Esophagus muscularis mucosa (tissue), 4 donors: ENCODE measurements around the gene TCAIM. TPM values are rescaled to one million over a fixed set of nuclear protein-coding genes. Genes with fewer than 3 reads are reported as not detected.
A peak's percentile ranks its signal among the peaks of the same experiment; 100 is the strongest.

Source experiments
- DNase-seq: peaks from one replicate; pipeline ENCODE4 v3.0.0-alpha.2; 2017; ENCODE audit errors: extremely low spot score
- H3K27ac ChIP-seq, 4 donors: fragments of 200-600 bp; sonication (generic); replicated peaks in 1 of 4; 1 replicate in 3 of 4; 2 replicates in 1 of 4; pipeline ENCODE4 v1.5.1; 2016 to 2019; ENCODE audit warnings: mild to moderate bottlenecking in 1 of 4
- H3K27me3 ChIP-seq, 4 donors: fragments of 200-600 bp; sonication (generic); one replicate each; pipeline versions ENCODE4 v1.5.1 to v1.6.0; 2016 to 2019
- H3K36me3 ChIP-seq, 4 donors: fragments of 200-600 bp; sonication (generic); one replicate each; pipeline ENCODE4 v1.5.1; 2016 to 2019
- H3K4me1 ChIP-seq, 4 donors: fragments of 200-600 bp; sonication (generic); one replicate each; pipeline ENCODE4 v1.5.1; 2016 to 2019
- H3K4me3 ChIP-seq, 4 donors: fragments of 200-600 bp; sonication (generic); 1 replicate in 2 of 4; 2 replicates in 2 of 4; pipeline ENCODE4 v1.5.1; 2016 to 2019; ENCODE audit warnings: mild to moderate bottlenecking in 4 of 4, moderate library complexity in 1 of 4
- H3K9me3 ChIP-seq, 4 donors: fragments of 200-600 bp; sonication (generic); 1 replicate in 3 of 4; 2 replicates in 1 of 4; pipeline ENCODE4 v1.5.1; 2016 to 2019
- EP300 ChIP-seq: sonication (generic); formaldehyde crosslinking; IDR thresholded peaks from one replicate; pipeline ENCODE4 v1.6.1; 2017; ENCODE audit warnings: antibody characterized with exemption
- POLR2A ChIP-seq: fragments of 450-650 bp; IDR thresholded peaks from one replicate; pipeline ENCODE4 v1.6.1; 2017; ENCODE audit warnings: antibody characterized with exemption, moderate library complexity, mild to moderate bottlenecking, low read depth
- POLR2AphosphoS5 ChIP-seq, 2 donors: sonication (generic); formaldehyde crosslinking; IDR thresholded peaks; one replicate each; pipeline ENCODE4 v1.6.1; 2017; ENCODE audit warnings: antibody characterized with exemption in 2 of 2
- whole genome bisulfite sequencing: methylation state at CpG from one replicate; pipeline ENCODE4 v1.1.5; 2018; 5-methylcytosine and 5-hydroxymethylcytosine counted together
- intact Hi-C: fragments of 100-400 bp; cut with DNase I; formaldehyde crosslinking; loops from one replicate; pipeline ENCODE4 v1.15.1; 2023
- total RNA-seq, 4 donors: library from RNA; depleted of rRNA; stranded (reverse); fragments of >200 nt; gene quantifications; one replicate each; pipeline versions ENCODE4 v1.1.0 to v1.2.1, GENCODE V29; 2016
- TF ChIP-seq, protein P1 (sequence below), 3 experiments: fragments of 200-600 bp in 2 of 3; fragments of 450-650 bp in 1 of 3; sonication (generic) in 2 of 3; IDR thresholded peaks; one replicate each; pipeline ENCODE4 v1.5.1; 2017 to 2019; ENCODE audit warnings: antibody characterized with exemption in 3 of 3, mild to moderate bottlenecking in 2 of 3, moderate library complexity in 1 of 3

TCAIM gene
- total RNA-seq, 4 donors from 2014 or later: 32.0 to 46.4 (median 36.5) TPM

DNA sequence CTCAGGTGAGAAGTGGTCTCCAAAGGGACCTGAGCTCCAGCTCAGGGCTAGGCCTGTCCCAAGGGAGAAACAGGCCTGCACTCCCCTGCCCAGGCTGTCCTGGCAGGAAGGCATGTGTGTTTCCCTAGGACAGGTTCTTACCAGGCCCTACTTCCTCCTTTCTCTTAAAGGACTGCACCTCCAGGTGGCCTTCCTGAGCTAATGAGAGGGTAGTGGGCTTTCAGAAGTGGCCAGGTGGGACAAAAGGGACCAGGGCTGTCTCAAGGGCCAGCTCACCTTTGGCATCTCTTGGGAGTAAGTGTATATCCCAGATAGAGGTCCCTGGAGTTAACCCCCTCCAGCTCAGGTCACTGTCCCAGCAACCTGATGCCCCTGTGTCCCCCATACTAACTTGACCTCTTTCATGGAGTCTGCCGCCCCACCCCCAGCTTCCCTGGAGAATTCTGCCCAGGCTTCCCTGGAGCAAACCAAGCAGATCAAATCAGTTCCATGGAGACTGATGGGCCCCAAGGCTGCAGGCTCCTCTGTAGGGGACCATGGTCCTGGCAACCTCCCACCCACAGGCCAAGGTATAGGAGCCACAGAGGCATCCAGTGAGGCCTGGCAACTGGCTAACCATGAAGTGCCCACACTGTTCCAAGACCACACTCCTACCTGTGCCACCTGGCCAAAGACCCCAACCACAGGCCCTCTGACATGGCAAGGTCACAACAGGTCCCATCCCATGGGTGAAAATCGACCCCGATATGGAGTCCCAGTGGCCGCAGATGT, 71.3 kb downstream of the TCAIM start:
- H3K4me3 ChIP-seq: no peak overlapping the region
- intact Hi-C loops: no loop called here
- H3K27ac ChIP-seq: no peak overlapping the region
- no peaks in the 10 kb centered on the region for H3K4me1 ChIP-seq
- peaks cover 0 to 20% (median 8%) of the 10 kb centered on the region in 4 donors for H3K36me3 ChIP-seq
- TF ChIP-seq EP300 (no peak), POLR2AphosphoS5 (IDR thresholded peaks at IDR 0.05) (no peak), POLR2A (no peak)
- TF ChIP-seq, protein P1, sequence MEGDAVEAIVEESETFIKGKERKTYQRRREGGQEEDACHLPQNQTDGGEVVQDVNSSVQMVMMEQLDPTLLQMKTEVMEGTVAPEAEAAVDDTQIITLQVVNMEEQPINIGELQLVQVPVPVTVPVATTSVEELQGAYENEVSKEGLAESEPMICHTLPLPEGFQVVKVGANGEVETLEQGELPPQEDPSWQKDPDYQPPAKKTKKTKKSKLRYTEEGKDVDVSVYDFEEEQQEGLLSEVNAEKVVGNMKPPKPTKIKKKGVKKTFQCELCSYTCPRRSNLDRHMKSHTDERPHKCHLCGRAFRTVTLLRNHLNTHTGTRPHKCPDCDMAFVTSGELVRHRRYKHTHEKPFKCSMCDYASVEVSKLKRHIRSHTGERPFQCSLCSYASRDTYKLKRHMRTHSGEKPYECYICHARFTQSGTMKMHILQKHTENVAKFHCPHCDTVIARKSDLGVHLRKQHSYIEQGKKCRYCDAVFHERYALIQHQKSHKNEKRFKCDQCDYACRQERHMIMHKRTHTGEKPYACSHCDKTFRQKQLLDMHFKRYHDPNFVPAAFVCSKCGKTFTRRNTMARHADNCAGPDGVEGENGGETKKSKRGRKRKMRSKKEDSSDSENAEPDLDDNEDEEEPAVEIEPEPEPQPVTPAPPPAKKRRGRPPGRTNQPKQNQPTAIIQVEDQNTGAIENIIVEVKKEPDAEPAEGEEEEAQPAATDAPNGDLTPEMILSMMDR (IDR thresholded peaks at IDR 0.05): no peak
- H3K9me3 ChIP-seq: no peaks in the 10 kb centered on the region
- 67% methylated on average over 3 of the region's 4 CpGs for WGBS
- no peaks in the 10 kb centered on the region for H3K27me3 ChIP-seq
- no peak for DNase-seq

DNA sequence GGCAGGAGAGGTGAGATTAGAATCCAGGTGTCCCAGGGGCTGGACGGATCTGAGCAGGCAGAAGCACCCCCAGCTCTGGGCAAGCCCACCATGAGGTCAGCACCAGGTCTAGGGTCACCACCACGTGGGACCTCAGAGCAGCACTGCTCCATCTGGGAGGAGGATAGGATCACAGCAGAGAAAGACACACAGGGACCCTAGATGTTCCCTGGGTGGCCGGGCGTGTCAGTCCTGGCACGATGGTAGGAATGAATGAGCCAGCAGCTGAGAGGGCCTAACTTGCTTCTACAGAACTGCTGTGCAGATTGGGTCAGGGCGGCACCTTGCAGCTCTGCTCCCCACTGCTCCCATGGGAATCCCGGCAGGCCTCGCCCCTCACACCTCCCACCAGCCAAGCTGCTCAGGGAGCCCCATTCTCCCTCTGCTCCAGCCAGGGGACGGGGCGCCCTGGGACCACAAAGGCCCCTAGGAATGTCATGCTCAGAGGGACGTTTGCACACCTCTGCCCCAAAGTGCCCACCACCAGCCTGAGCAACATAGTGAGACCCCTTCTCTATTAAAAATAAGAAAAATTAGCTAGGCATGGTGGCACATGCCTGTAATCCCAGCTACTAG, 72.6 kb downstream of the TCAIM start:
- Histone ChIP-seq H3K4me1 (no peaks in the 10 kb centered on the region), H3K4me3 (no peak overlapping the region), H3K27me3 (no peaks in the 10 kb centered on the region), H3K27ac (no peak overlapping the region), H3K9me3 (no peaks in the 10 kb centered on the region), H3K36me3 (peaks cover 0 to 13% (median 8%) of the 10 kb centered on the region in 4 donors)
- TF ChIP-seq POLR2AphosphoS5 (IDR thresholded peaks at IDR 0.05): no peak
- TF ChIP-seq EP300: no peak
- TF ChIP-seq, protein P1 (IDR thresholded peaks at IDR 0.05): no peak
- TF ChIP-seq POLR2A: no peak
- WGBS: 82% methylated on average over 5 of the region's 11 CpGs
- intact Hi-C loops: no loop called here
- DNase-seq: no peak

DNA sequence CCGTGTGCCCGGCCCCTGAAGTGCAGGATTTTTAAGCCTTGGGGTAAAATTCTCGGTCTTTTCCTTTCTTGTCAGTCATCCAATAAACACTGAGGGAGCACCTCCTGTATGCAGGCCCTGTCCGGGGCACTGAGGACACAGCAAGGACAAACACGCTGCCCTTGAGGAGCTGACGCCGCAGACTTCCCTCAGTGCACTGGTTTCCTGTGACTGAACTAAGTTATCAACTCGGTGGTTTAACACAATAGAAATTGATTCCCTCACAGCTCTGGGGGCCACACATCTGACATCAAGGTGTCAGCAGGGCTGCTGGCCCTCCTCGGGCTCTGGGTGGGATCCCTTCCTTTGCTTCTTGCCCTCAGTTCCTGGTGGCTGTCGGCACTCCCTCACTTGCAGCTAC, 73.8 kb downstream of the TCAIM start:
- no peak overlapping the region for H3K4me3 ChIP-seq
- H3K9me3 ChIP-seq: no peaks in the 10 kb centered on the region
- no peaks in the 10 kb centered on the region for H3K4me1 ChIP-seq
- DNase-seq: no peak
- no peak overlapping the region for H3K27ac ChIP-seq
- TF ChIP-seq, protein P1 (IDR thresholded peaks at IDR 0.05): no peak
- no peak for TF ChIP-seq POLR2AphosphoS5 (IDR thresholded peaks at IDR 0.05)
- no peak for TF ChIP-seq POLR2A
- no peak for TF ChIP-seq EP300
- WGBS: 67% methylated on average over 8 of the region's 10 CpGs
- H3K36me3 ChIP-seq: peaks cover 0 to 10% (median 5%) of the 10 kb centered on the region in 4 donors
- H3K27me3 ChIP-seq: no peaks in the 10 kb centered on the region
- intact Hi-C loops: no loop called here

DNA sequence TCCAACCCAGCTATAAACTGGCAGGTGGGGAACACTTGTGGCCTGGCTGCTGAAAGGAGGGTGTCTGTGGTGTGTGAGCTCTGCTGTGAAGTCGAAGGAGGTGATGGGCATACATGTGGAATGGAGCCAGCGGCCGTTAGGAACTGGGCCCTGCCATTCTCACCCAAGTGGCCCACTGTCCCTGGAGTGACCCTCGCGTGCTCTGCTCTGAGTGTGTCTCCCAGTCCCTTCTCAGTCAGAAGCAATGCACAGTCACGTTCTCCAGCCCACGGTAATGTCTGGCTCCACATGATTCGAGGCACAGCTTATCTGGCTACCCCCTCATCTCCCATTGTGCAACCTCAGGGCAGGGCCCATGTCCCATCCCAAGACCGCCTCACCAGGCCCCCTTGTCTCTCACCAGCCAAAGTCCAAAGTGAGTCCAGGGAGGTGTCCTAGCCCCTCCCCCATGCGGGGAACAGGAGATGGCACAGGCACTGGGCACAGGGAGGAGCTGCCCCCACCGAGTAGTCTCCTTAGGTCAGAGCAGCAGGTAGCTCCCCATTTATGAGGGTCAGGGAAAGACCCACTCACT, 76.0 kb downstream of the TCAIM start:
- TF ChIP-seq EP300 (no peak), POLR2A (no peak), POLR2AphosphoS5 (IDR thresholded peaks at IDR 0.05) (no peak)
- TF ChIP-seq, protein P1 (IDR thresholded peaks at IDR 0.05): no peak
- peak; percentile 68 for DNase-seq
- Histone ChIP-seq H3K27me3 (no peaks in the 10 kb centered on the region), H3K4me1 (no peaks in the 10 kb centered on the region), H3K9me3 (no peaks in the 10 kb centered on the region), H3K36me3 (peaks cover 0 to 2% (median 1%) of the 10 kb centered on the region in 4 donors), H3K4me3 (no peak overlapping the region), H3K27ac (no peak overlapping the region)
- intact Hi-C loops: no loop called here
- 87% methylated on average over 8 of the region's 11 CpGs for WGBS
